Smooth muscle cell (in vitro differentiated cells): ENCODE results near the gene METTL4. TPM values are rescaled to one million over a fixed set of nuclear protein-coding genes. Genes with fewer than 3 reads are reported as not detected.
"Not testable (repeated sequence)": the region's sequence is repeated elsewhere in the genome, so short reads cannot be mapped to it uniquely, and the experiment has no call there.

Source experiments
- DNase-seq: peaks from one replicate; lab custom pipeline; 2025; ENCODE audit not compliant: unreplicated experiment; lab: John Stamatoyannopoulos, UW
- H2AFZ ChIP-seq: fragments of 200-600 bp; sonication (generic); 2 replicates; pipeline ENCODE4 v1.6.0; 2016; ENCODE audit warnings: antibody characterized with exemption, low read depth, mild to moderate bottlenecking
- H3F3A ChIP-seq: fragments of 200-600 bp; sonication (generic); 2 replicates; pipeline ENCODE4 v1.6.0; 2017; ENCODE audit warnings: antibody characterized with exemption, low read depth
- H3K27ac ChIP-seq: fragments of 200-600 bp; sonication (generic); 2 replicates; pipeline ENCODE4 v1.5.1; 2016; ENCODE audit warnings: low read depth, mild to moderate bottlenecking
- H3K27me3 ChIP-seq: fragments of 200-600 bp; sonication (generic); 2 replicates; pipeline ENCODE4 v1.6.1; 2016; ENCODE audit warnings: low read depth, mild to moderate bottlenecking
- H3K36me3 ChIP-seq: fragments of 200-600 bp; sonication (generic); 2 replicates; pipeline ENCODE4 v1.5.1; 2016; ENCODE audit warnings: low read depth
- H3K4me1 ChIP-seq: fragments of 200-600 bp; sonication (generic); 2 replicates; pipeline ENCODE4 v1.5.1; 2016; ENCODE audit warnings: low read depth
- H3K4me2 ChIP-seq: fragments of 200-600 bp; sonication (generic); 2 replicates; pipeline ENCODE4 v1.6.0; 2016; ENCODE audit warnings: mild to moderate bottlenecking
- H3K4me3 ChIP-seq: fragments of 200-600 bp; sonication (generic); 2 replicates; pipeline ENCODE4 v1.5.1; 2016; ENCODE audit warnings: mild to moderate bottlenecking
- H3K79me2 ChIP-seq: fragments of 200-600 bp; sonication (generic); 2 replicates; pipeline ENCODE4 v1.6.0; 2016; ENCODE audit warnings: low read depth, mild to moderate bottlenecking
- H3K9ac ChIP-seq: fragments of 200-600 bp; sonication (generic); 2 replicates; pipeline ENCODE4 v1.6.0; 2016; ENCODE audit warnings: low read depth
- H3K9me3 ChIP-seq: fragments of 200-600 bp; sonication (generic); replicated peaks from 2 replicates; pipeline ENCODE4 v1.5.1; 2016; ENCODE audit warnings: low read depth
- H4K20me1 ChIP-seq: fragments of 200-600 bp; sonication (generic); 2 replicates; pipeline ENCODE4 v1.6.0; 2016; ENCODE audit warnings: low read depth
- CTCF ChIP-seq: fragments of 200-600 bp; sonication (generic); IDR thresholded peaks from 2 replicates; pipeline ENCODE4 v1.5.1; 2017; ENCODE audit warnings: borderline replicate concordance, mild to moderate bottlenecking, antibody characterized with exemption; ENCODE audit not compliant: insufficient read depth, poor library complexity, severe bottlenecking
- WGBS: methylation state at CpG from one replicate; pipeline ENCODE4 v1.1.7; 2016; ENCODE audit warnings: low lambda C conversion rate; 5-methylcytosine and 5-hydroxymethylcytosine counted together
- polyA plus RNA-seq: library from polyadenylated mRNA; unstranded; fragments of >200 nt; fragmentation: Nextera tagmentation; extraction: Ambion mirVana; gene quantifications from 2 replicates; pipeline ENCODE4 v1.2.1, GENCODE V29; 2016
- total RNA-seq: library from RNA; depleted of rRNA; stranded (reverse); fragments of >200 nt; gene quantifications from 2 replicates; pipeline ENCODE4 v1.2.3, GENCODE V29; 2014

Gene METTL4
- total and polyA plus RNA-seq, 2 experiments from 2014 or later, result 8.2 to 27.7 TPM

- Histone ChIP-seq H3K36me3 (no peaks in the 10 kb centered on the region), H3K4me1 (no peaks in the 10 kb centered on the region), H3K9me3 (no peaks in the 10 kb centered on the region), H4K20me1 (no peaks in the 10 kb centered on the region), H3K4me2 (no peak overlapping the region), H3K27ac (no peak overlapping the region), H3K9ac (no peak overlapping the region), H3F3A (no peaks in the 10 kb centered on the region), H3K79me2 (no peaks in the 10 kb centered on the region), H3K4me3 (no peak overlapping the region), H2AFZ (no peak overlapping the region), H3K27me3 (no peaks in the 10 kb centered on the region)
- no peak for TF ChIP-seq CTCF
- WGBS, result 96% methylated on average over 2 of the region's 2 CpGs
- no peak for DNase-seq
Measured at GRCh38 chr18:2549462-2549861, 21.8 kb downstream of the METTL4 start.

GRCh38 chr18:2547477-2548087 lies 23.7 kb downstream of the METTL4 start:
- Histone ChIP-seq H3K27ac (no peak overlapping the region), H3K9ac (no peak overlapping the region), H3K27me3 (no peaks in the 10 kb centered on the region), H3K36me3 (no peaks in the 10 kb centered on the region), H3K4me2 (no peak overlapping the region), H4K20me1 (no peaks in the 10 kb centered on the region), H3K4me3 (no peak overlapping the region), H3K9me3 (no peaks in the 10 kb centered on the region), H3K4me1 (no peaks in the 10 kb centered on the region), H3F3A (no peaks in the 10 kb centered on the region), H3K79me2 (no peaks in the 10 kb centered on the region), H2AFZ (no peak overlapping the region)
- peak; percentile 67 for TF ChIP-seq CTCF
- 57% methylated on average over 4 of the region's 4 CpGs for WGBS
- no peak for DNase-seq

GRCh38 chr18:2545155-2545554 lies 26.1 kb downstream of the METTL4 start:
- no peak for DNase-seq
- Histone ChIP-seq H3K4me1 (peaks cover 5% of the 10 kb centered on the region), H3F3A (no peaks in the 10 kb centered on the region), H3K27ac (no peak overlapping the region), H3K36me3 (no peaks in the 10 kb centered on the region), H4K20me1 (no peaks in the 10 kb centered on the region), H3K27me3 (no peaks in the 10 kb centered on the region), H3K4me3 (no peak overlapping the region), H3K79me2 (no peaks in the 10 kb centered on the region), H3K9me3 (no peaks in the 10 kb centered on the region), H3K9ac (no peak overlapping the region), H2AFZ (no peak overlapping the region), H3K4me2 (no peak overlapping the region)
- WGBS, result 76% methylated on average over 2 of the region's 2 CpGs
- TF ChIP-seq CTCF, result no peak

GRCh38 chr18:2541925-2542563 lies 29.3 kb downstream of the METTL4 start:
- not testable (repeated sequence) for H3K4me3 ChIP-seq, H3K9me3 ChIP-seq, DNase-seq, H3K27ac ChIP-seq, H2AFZ ChIP-seq, H3K9ac ChIP-seq, H3K4me2 ChIP-seq, H3K27me3 ChIP-seq, H3K36me3 ChIP-seq, H3F3A ChIP-seq, H3K79me2 ChIP-seq, H4K20me1 ChIP-seq, H3K4me1 ChIP-seq
- no CpG with 5 or more reads among the region's 3 CpGs for WGBS
- TF ChIP-seq CTCF, result peak; percentile 79
